HepG2 (cell line): Measurements from ENCODE around the gene DLX6. TPM values are rescaled to one million over a fixed set of nuclear protein-coding genes. Genes with fewer than 3 reads are reported as not detected.

Source experiments
- ARID2 ChIP-seq: sonication (generic); formaldehyde crosslinking; IDR thresholded peaks from 2 replicates; pipeline ENCODE4 v1.8.1; 2022; ENCODE audit warnings: mild to moderate bottlenecking, missing genetic modification reagents, borderline replicate concordance
- ATAD3A ChIP-seq: sonication (generic); formaldehyde crosslinking; IDR thresholded peaks from 2 replicates; pipeline ENCODE4 v1.4.0; 2020; ENCODE audit warnings: missing genetic modification reagents
- EEA1 ChIP-seq: sonication (generic); formaldehyde crosslinking; IDR thresholded peaks from 2 replicates; pipeline ENCODE4 v1.5.1; 2020; ENCODE audit warnings: mild to moderate bottlenecking, missing genetic modification reagents, borderline replicate concordance
- HNRNPH1 ChIP-seq: fragments of 200-400 bp; formaldehyde crosslinking; optimal IDR thresholded peaks from 2 replicates; pipeline ENCODE3; 2017; ENCODE audit warnings: mild to moderate bottlenecking, low read depth, low read length
- HNRNPLL ChIP-seq: fragments of 200-400 bp; formaldehyde crosslinking; IDR thresholded peaks from 2 replicates; pipeline ENCODE4 v1.6.1; 2017; ENCODE audit warnings: mild to moderate bottlenecking, low read depth, low read length; ENCODE audit not compliant: poor library complexity, severe bottlenecking
- KDM1A ChIP-seq: IDR thresholded peaks from 2 replicates; pipeline ENCODE4 v1.6.1; 2016; ENCODE audit warnings: missing compliant biosample characterization
- MED1 ChIP-seq: sonication (generic); formaldehyde crosslinking; IDR thresholded peaks from 2 replicates; pipeline ENCODE4 v1.4.0; 2020; ENCODE audit warnings: missing genetic modification reagents
- MED8 ChIP-seq: sonication (generic); formaldehyde crosslinking; IDR thresholded peaks from 2 replicates; pipeline ENCODE4 v1.8.1; 2023; ENCODE audit warnings: mild to moderate bottlenecking, missing genetic modification reagents; ENCODE audit not compliant: insufficient replicate concordance
- NFKB2 ChIP-seq: sonication (generic); formaldehyde crosslinking; IDR thresholded peaks from 2 replicates; pipeline ENCODE4 v1.4.0; 2020; ENCODE audit warnings: missing genetic modification reagents, borderline replicate concordance
- NFYC ChIP-seq: IDR thresholded peaks from 2 replicates; pipeline ENCODE4 v1.6.1; 2016; ENCODE audit warnings: missing genetic modification reagents, missing compliant biosample characterization
- PHF21A ChIP-seq: sonication (generic); formaldehyde crosslinking; IDR thresholded peaks from 2 replicates; pipeline ENCODE4 v1.5.0; 2020; ENCODE audit warnings: mild to moderate bottlenecking, missing genetic modification reagents
- YEATS4 ChIP-seq: sonication (generic); formaldehyde crosslinking; IDR thresholded peaks from 2 replicates; pipeline ENCODE4 v1.4.0; 2020; ENCODE audit warnings: missing genetic modification reagents, borderline replicate concordance
- ZNF232 ChIP-seq: sonication (generic); formaldehyde crosslinking; IDR thresholded peaks from 2 replicates; pipeline ENCODE4 v1.4.0; 2020; ENCODE audit warnings: missing genetic modification reagents, borderline replicate concordance
- ZNF543 ChIP-seq: sonication (generic); formaldehyde crosslinking; IDR thresholded peaks from 2 replicates; pipeline ENCODE4 v1.4.0; 2020; ENCODE audit warnings: mild to moderate bottlenecking, missing genetic modification reagents
- ZSCAN25 ChIP-seq: sonication (generic); formaldehyde crosslinking; IDR thresholded peaks from 2 replicates; pipeline ENCODE4 v1.8.0; 2022; ENCODE audit warnings: mild to moderate bottlenecking, missing genetic modification reagents
- polyA plus RNA-seq, 8 experiments: library from polyadenylated mRNA; depleted of rRNA in 3 of 8; stranded (reverse) in 7 of 8; unstranded in 1 of 8; fragments of >200 nt; fragmentation: Illumina TruSeq in 4 of 8; extraction: Trizol in 4 of 8; gene quantifications; 2 replicates each; pipeline versions ENCODE4 v1.2.1 to v1.2.3, GENCODE V29; 2011 to 2016; ENCODE audit warnings: low read depth in 4 of 8, missing spikeins in 1 of 8, mixed read lengths in 1 of 8; ENCODE audit not compliant: insufficient read depth in 1 of 8
- total RNA-seq, 5 experiments: library from RNA; depleted of rRNA; stranded (reverse); fragments of >200 nt; fragmentation: Illumina TruSeq; extraction: Trizol; gene quantifications; 2 replicates each; pipeline ENCODE4 v1.2.3, GENCODE V29; 2016; ENCODE audit warnings: low read depth in 1 of 5
- TF ChIP-seq, protein P1 (sequence below): sonication (generic); formaldehyde crosslinking; IDR thresholded peaks from 2 replicates; pipeline ENCODE4 v1.5.0; 2020; ENCODE audit warnings: mild to moderate bottlenecking, missing genetic modification reagents, borderline replicate concordance
- TF ChIP-seq, protein P2 (sequence below): sonication (generic); formaldehyde crosslinking; IDR thresholded peaks from 2 replicates; pipeline ENCODE4 v1.4.0; 2020; ENCODE audit warnings: missing genetic modification reagents, borderline replicate concordance
- TF ChIP-seq, protein P3 (sequence below): sonication (generic); formaldehyde crosslinking; IDR thresholded peaks from 2 replicates; pipeline ENCODE4 v1.8.0; 2023; ENCODE audit warnings: mild to moderate bottlenecking, missing genetic modification reagents
- TF ChIP-seq, protein P4 (sequence below): sonication (generic); formaldehyde crosslinking; IDR thresholded peaks from 2 replicates; pipeline ENCODE4 v1.5.0; 2020; ENCODE audit warnings: mild to moderate bottlenecking, missing genetic modification reagents

Gene DLX6
- total and polyA plus RNA-seq, 2 of the 13 experiments (the other 11 are each of a cell fraction or from before 2014, with no cell fraction given): 3.5 to 5.5 TPM

DNA sequence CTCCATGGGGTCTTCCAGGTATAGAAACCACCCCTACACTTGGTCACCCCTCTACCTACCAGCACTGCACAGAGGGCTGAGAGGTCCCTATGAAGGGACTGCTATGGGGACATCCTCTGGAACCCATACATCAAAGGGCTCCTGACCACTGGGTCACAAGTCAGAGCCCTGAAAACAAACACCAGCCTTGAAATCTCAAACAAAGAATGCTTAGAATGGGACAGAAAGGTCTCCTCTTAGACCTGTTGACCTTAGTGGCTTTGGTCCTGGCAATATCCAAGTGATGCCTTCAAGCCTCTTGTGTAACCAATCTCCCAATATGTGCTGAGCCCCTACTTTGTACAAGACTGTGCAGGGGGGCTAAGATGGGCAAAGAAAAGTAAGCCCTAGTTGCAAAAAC, 34.6 kb upstream of the DLX6 start (continued):
- TF ChIP-seq, protein P1, sequence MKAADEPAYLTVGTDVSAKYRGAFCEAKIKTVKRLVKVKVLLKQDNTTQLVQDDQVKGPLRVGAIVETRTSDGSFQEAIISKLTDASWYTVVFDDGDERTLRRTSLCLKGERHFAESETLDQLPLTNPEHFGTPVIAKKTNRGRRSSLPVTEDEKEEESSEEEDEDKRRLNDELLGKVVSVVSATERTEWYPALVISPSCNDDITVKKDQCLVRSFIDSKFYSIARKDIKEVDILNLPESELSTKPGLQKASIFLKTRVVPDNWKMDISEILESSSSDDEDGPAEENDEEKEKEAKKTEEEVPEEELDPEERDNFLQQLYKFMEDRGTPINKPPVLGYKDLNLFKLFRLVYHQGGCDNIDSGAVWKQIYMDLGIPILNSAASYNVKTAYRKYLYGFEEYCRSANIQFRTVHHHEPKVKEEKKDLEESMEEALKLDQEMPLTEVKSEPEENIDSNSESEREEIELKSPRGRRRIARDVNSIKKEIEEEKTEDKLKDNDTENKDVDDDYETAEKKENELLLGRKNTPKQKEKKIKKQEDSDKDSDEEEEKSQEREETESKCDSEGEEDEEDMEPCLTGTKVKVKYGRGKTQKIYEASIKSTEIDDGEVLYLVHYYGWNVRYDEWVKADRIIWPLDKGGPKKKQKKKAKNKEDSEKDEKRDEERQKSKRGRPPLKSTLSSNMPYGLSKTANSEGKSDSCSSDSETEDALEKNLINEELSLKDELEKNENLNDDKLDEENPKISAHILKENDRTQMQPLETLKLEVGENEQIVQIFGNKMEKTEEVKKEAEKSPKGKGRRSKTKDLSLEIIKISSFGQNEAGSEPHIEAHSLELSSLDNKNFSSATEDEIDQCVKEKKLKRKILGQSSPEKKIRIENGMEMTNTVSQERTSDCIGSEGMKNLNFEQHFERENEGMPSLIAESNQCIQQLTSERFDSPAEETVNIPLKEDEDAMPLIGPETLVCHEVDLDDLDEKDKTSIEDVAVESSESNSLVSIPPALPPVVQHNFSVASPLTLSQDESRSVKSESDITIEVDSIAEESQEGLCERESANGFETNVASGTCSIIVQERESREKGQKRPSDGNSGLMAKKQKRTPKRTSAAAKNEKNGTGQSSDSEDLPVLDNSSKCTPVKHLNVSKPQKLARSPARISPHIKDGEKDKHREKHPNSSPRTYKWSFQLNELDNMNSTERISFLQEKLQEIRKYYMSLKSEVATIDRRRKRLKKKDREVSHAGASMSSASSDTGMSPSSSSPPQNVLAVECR (CRISPR knock-in tag): peak; percentile 24; the same call in 1 of the 2 replicates
- TF ChIP-seq PHF21A (CRISPR knock-in tag) (peak; percentile 94), HNRNPLL (no peak), MED1 (CRISPR knock-in tag) (peak; percentile 81), EEA1 (CRISPR knock-in tag) (no peak), NFYC (CRISPR knock-in tag) (no peak), MED8 (CRISPR knock-in tag) (no peak), ZNF543 (no peak), NFKB2 (no peak), KDM1A (peak; percentile 63; the same call in 1 of the 2 replicates), YEATS4 (CRISPR knock-in tag) (no peak), ATAD3A (CRISPR knock-in tag) (no peak), ZSCAN25 (CRISPR knock-in tag) (peak; percentile 63; the same call in 1 of the 2 replicates), HNRNPH1 (no peak), ZNF232 (no peak), ARID2 (no peak)
- TF ChIP-seq, protein P2, sequence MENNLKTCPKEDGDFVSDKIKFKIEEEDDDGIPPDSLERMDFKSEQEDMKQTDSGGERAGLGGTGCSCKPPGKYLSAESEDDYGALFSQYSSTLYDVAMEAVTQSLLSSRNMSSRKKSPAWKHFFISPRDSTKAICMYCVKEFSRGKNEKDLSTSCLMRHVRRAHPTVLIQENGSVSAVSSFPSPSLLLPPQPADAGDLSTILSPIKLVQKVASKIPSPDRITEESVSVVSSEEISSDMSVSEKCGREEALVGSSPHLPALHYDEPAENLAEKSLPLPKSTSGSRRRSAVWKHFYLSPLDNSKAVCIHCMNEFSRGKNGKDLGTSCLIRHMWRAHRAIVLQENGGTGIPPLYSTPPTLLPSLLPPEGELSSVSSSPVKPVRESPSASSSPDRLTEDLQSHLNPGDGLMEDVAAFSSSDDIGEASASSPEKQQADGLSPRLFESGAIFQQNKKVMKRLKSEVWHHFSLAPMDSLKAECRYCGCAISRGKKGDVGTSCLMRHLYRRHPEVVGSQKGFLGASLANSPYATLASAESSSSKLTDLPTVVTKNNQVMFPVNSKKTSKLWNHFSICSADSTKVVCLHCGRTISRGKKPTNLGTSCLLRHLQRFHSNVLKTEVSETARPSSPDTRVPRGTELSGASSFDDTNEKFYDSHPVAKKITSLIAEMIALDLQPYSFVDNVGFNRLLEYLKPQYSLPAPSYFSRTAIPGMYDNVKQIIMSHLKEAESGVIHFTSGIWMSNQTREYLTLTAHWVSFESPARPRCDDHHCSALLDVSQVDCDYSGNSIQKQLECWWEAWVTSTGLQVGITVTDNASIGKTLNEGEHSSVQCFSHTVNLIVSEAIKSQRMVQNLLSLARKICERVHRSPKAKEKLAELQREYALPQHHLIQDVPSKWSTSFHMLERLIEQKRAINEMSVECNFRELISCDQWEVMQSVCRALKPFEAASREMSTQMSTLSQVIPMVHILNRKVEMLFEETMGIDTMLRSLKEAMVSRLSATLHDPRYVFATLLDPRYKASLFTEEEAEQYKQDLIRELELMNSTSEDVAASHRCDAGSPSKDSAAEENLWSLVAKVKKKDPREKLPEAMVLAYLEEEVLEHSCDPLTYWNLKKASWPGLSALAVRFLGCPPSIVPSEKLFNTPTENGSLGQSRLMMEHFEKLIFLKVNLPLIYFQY (CRISPR knock-in tag): peak; percentile 67; the same call in 1 of the 2 replicates
- TF ChIP-seq, protein P3, sequence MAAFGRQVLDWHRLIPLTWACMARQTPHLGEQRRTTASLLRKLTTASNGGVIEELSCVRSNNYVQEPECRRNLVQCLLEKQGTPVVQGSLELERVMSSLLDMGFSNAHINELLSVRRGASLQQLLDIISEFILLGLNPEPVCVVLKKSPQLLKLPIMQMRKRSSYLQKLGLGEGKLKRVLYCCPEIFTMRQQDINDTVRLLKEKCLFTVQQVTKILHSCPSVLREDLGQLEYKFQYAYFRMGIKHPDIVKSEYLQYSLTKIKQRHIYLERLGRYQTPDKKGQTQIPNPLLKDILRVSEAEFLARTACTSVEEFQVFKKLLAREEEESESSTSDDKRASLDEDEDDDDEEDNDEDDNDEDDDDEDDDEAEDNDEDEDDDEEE: no peak
- TF ChIP-seq, protein P4, sequence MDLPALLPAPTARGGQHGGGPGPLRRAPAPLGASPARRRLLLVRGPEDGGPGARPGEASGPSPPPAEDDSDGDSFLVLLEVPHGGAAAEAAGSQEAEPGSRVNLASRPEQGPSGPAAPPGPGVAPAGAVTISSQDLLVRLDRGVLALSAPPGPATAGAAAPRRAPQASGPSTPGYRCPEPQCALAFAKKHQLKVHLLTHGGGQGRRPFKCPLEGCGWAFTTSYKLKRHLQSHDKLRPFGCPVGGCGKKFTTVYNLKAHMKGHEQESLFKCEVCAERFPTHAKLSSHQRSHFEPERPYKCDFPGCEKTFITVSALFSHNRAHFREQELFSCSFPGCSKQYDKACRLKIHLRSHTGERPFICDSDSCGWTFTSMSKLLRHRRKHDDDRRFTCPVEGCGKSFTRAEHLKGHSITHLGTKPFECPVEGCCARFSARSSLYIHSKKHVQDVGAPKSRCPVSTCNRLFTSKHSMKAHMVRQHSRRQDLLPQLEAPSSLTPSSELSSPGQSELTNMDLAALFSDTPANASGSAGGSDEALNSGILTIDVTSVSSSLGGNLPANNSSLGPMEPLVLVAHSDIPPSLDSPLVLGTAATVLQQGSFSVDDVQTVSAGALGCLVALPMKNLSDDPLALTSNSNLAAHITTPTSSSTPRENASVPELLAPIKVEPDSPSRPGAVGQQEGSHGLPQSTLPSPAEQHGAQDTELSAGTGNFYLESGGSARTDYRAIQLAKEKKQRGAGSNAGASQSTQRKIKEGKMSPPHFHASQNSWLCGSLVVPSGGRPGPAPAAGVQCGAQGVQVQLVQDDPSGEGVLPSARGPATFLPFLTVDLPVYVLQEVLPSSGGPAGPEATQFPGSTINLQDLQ (CRISPR knock-in tag): no peak
